HepG2 (cell line): Measurements from ENCODE around the gene SH2D7. TPM values are rescaled to one million over a fixed set of nuclear protein-coding genes. Genes with fewer than 3 reads are reported as not detected.

Experiments used
- ARNT2 ChIP-seq: sonication (generic); formaldehyde crosslinking; IDR thresholded peaks from 2 replicates; pipeline ENCODE4 v1.8.0; 2022; ENCODE audit warnings: mild to moderate bottlenecking, low read depth, missing genetic modification reagents, moderate library complexity
- DR1 ChIP-seq: sonication (generic); formaldehyde crosslinking; IDR thresholded peaks from 2 replicates; pipeline ENCODE4 v1.8.0; 2021; ENCODE audit warnings: mild to moderate bottlenecking, missing genetic modification reagents, inconsistent platforms
- ETV6 ChIP-seq: sonication (generic); formaldehyde crosslinking; conservative IDR thresholded peaks from 2 replicates; pipeline ENCODE4 v1.4.0; 2020; ENCODE audit warnings: missing genetic modification reagents
- FOXP1 ChIP-seq, 2 experiments: fragments of 450-650 bp in 1 of 2; IDR thresholded peaks; 2 replicates each; pipeline ENCODE4 v1.6.1; 2017 to 2018; ENCODE audit warnings: antibody characterized with exemption in 1 of 2
- GATA4 ChIP-seq: sonication (generic); IDR thresholded peaks from 2 replicates; pipeline ENCODE4 v1.6.1; 2016; ENCODE audit warnings: antibody characterized with exemption, low read depth, borderline replicate concordance
- GTF3A ChIP-seq: sonication (generic); formaldehyde crosslinking; conservative IDR thresholded peaks from 2 replicates; pipeline ENCODE4 v1.4.0; 2020; ENCODE audit warnings: mild to moderate bottlenecking, missing genetic modification reagents
- HES4 ChIP-seq: sonication (generic); formaldehyde crosslinking; IDR thresholded peaks from 2 replicates; pipeline ENCODE4 v1.9.0; 2021; ENCODE audit warnings: mild to moderate bottlenecking, missing genetic modification reagents, borderline replicate concordance
- HOXA7 ChIP-seq: sonication (generic); formaldehyde crosslinking; IDR thresholded peaks from 2 replicates; pipeline ENCODE4 v1.8.1; 2022; ENCODE audit warnings: mild to moderate bottlenecking, missing genetic modification reagents, moderate library complexity
- IRF1 ChIP-seq: sonication (generic); formaldehyde crosslinking; IDR thresholded peaks from 2 replicates; pipeline ENCODE4 v1.4.0; 2020; ENCODE audit warnings: low read depth, mild to moderate bottlenecking, missing genetic modification reagents
- JUN ChIP-seq: sonication (generic); formaldehyde crosslinking; IDR thresholded peaks from 2 replicates; pipeline ENCODE4 v1.4.0; 2020; ENCODE audit warnings: mild to moderate bottlenecking, missing genetic modification reagents
- MAFG ChIP-seq: sonication (generic); formaldehyde crosslinking; IDR thresholded peaks from 2 replicates; pipeline ENCODE4 v1.5.1; 2020; ENCODE audit warnings: mild to moderate bottlenecking, missing genetic modification reagents
- PHF21A ChIP-seq: sonication (generic); formaldehyde crosslinking; IDR thresholded peaks from 2 replicates; pipeline ENCODE4 v1.5.0; 2020; ENCODE audit warnings: mild to moderate bottlenecking, missing genetic modification reagents
- SALL1 ChIP-seq: sonication (generic); formaldehyde crosslinking; IDR thresholded peaks from 2 replicates; pipeline ENCODE4 v1.8.0; 2022; ENCODE audit warnings: mild to moderate bottlenecking, missing genetic modification reagents
- UBTF ChIP-seq: sonication (generic); formaldehyde crosslinking; IDR thresholded peaks from 2 replicates; pipeline ENCODE4 v1.4.0; 2020; ENCODE audit warnings: mild to moderate bottlenecking, missing genetic modification reagents
- ZBTB14 ChIP-seq: sonication (generic); formaldehyde crosslinking; IDR thresholded peaks from 2 replicates; pipeline ENCODE4 v1.4.0; 2020; ENCODE audit warnings: missing genetic modification reagents
- ZNF232 ChIP-seq: sonication (generic); formaldehyde crosslinking; IDR thresholded peaks from 2 replicates; pipeline ENCODE4 v1.4.0; 2020; ENCODE audit warnings: missing genetic modification reagents, borderline replicate concordance
- ZSCAN22 ChIP-seq: sonication (generic); formaldehyde crosslinking; IDR thresholded peaks from 2 replicates; pipeline ENCODE4 v1.4.0; 2020; ENCODE audit warnings: mild to moderate bottlenecking, missing genetic modification reagents
- ZSCAN30 ChIP-seq: sonication (generic); formaldehyde crosslinking; IDR thresholded peaks from 2 replicates; pipeline ENCODE4 v1.5.0; 2020; ENCODE audit warnings: mild to moderate bottlenecking, missing genetic modification reagents
- polyA plus RNA-seq, 8 experiments: library from polyadenylated mRNA; depleted of rRNA in 3 of 8; stranded (reverse) in 7 of 8; unstranded in 1 of 8; fragments of >200 nt; fragmentation: Illumina TruSeq in 4 of 8; extraction: Trizol in 4 of 8; gene quantifications; 2 replicates each; pipeline versions ENCODE4 v1.2.1 to v1.2.3, GENCODE V29; 2011 to 2016; ENCODE audit warnings: low read depth in 4 of 8, missing spikeins in 1 of 8, mixed read lengths in 1 of 8; ENCODE audit not compliant: insufficient read depth in 1 of 8
- total RNA-seq, 5 experiments: library from RNA; depleted of rRNA; stranded (reverse); fragments of >200 nt; fragmentation: Illumina TruSeq; extraction: Trizol; gene quantifications; 2 replicates each; pipeline ENCODE4 v1.2.3, GENCODE V29; 2016; ENCODE audit warnings: low read depth in 1 of 5
- TF ChIP-seq, protein P1 (sequence below): sonication (generic); formaldehyde crosslinking; IDR thresholded peaks from 2 replicates; pipeline ENCODE4 v1.8.1; 2023; ENCODE audit warnings: missing genetic modification reagents, mild to moderate bottlenecking, borderline replicate concordance
- TF ChIP-seq, protein P2 (sequence below): sonication (generic); formaldehyde crosslinking; IDR thresholded peaks from 2 replicates; pipeline ENCODE4 v1.4.0; 2020; ENCODE audit warnings: mild to moderate bottlenecking, missing genetic modification reagents
- TF ChIP-seq, protein P3 (sequence below): sonication (generic); formaldehyde crosslinking; IDR thresholded peaks from 2 replicates; pipeline ENCODE4 v1.4.0; 2020; ENCODE audit warnings: missing genetic modification reagents

SH2D7 gene
- total and polyA plus RNA-seq, 2 of the 13 experiments (the other 11 are each of a cell fraction or from before 2014, with no cell fraction given) = not detected

DNA sequence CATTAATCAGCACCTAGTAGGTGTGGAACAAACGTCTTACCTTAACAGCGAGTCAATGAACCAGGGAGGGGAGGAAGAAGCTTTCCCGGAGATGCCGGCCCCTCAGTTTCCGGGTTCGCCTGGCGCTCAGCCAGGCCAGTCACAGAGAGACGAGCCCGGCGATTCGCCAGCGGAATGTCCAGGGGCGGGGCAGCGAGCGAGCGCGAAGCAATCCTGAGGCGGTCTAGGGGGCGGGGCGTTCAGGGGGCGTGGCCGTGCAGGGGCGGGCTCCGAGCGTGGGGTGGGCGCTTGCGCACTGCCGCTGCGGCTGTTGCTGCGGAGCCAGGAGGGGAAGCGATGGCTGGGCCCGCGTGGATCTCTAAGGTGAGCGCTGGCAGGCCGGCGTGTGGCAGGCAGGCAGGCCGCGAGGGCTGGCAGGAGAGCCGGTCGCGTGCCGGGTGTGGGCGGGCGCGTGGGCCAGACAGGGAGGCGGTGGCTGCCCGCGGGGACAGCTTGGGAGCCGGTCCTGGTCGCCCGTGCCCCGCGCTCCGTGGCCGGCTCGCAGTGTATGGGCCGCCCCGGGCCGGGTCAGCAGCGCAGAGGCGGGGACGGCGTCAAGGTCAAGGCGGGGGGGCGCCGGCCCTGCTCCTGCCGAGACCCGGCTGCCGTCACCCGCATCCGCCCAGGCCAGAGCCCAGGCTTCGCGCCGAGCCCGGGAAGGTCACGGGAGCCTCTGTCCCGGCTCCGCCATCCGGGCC is 56.9 kb downstream of the SH2D7 start, which contains the start of gene IDH3A (continued):
- TF ChIP-seq UBTF (CRISPR knock-in tag) (peak; percentile 90; the same call in 1 of the 2 replicates), IRF1 (CRISPR knock-in tag) (no peak), PHF21A (no peak), SALL1 (CRISPR knock-in tag) (peak; percentile 67), GTF3A (CRISPR knock-in tag) (no peak), ETV6 (CRISPR knock-in tag) (peak; percentile 19; the same call in 1 of the 2 replicates), DR1 (CRISPR knock-in tag) (no peak), GATA4 (0 out of 2 replicates have a peak, but pooled peaks have one; percentile 1), ARNT2 (peak; percentile 87), ZBTB14 (CRISPR knock-in tag) (no peak), HOXA7 (CRISPR knock-in tag) (no peak), ZSCAN30 (no peak), JUN (CRISPR knock-in tag) (0 out of 2 replicates have a peak, but pooled peaks have one; percentile 21), HES4 (CRISPR knock-in tag) (peak; percentile 84; the same call in 1 of the 2 replicates), ZSCAN22 (CRISPR knock-in tag) (no peak), FOXP1 (IDR thresholded peaks at IDR 0.05) (no peak), FOXP1 (CRISPR knock-in tag; IDR thresholded peaks at IDR 0.05) (no peak), MAFG (CRISPR knock-in tag) (no peak), ZNF232 (peak; percentile 41; the same call in 1 of the 2 replicates)
- TF ChIP-seq, protein P1, sequence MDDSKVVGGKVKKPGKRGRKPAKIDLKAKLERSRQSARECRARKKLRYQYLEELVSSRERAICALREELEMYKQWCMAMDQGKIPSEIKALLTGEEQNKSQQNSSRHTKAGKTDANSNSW (CRISPR knock-in tag) = 0 out of 2 replicates have a peak, but pooled peaks have one; percentile 22
- TF ChIP-seq, protein P2, sequence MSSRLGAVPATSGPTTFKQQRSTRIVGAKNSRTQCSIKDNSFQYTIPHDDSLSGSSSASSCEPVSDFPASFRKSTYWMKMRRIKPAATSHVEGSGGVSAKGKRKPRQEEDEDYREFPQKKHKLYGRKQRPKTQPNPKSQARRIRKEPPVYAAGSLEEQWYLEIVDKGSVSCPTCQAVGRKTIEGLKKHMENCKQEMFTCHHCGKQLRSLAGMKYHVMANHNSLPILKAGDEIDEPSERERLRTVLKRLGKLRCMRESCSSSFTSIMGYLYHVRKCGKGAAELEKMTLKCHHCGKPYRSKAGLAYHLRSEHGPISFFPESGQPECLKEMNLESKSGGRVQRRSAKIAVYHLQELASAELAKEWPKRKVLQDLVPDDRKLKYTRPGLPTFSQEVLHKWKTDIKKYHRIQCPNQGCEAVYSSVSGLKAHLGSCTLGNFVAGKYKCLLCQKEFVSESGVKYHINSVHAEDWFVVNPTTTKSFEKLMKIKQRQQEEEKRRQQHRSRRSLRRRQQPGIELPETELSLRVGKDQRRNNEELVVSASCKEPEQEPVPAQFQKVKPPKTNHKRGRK (CRISPR knock-in tag) = no peak
- TF ChIP-seq, protein P3, sequence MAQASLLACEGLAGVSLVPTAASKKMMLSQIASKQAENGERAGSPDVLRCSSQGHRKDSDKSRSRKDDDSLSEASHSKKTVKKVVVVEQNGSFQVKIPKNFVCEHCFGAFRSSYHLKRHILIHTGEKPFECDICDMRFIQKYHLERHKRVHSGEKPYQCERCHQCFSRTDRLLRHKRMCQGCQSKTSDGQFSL (CRISPR knock-in tag) = 0 out of 2 replicates have a peak, but pooled peaks have one; percentile 43
